Measurements from ENCODE around the gene JAKMIP1.

JAKMIP1 gene

GRCh38 chr4:6018331-6018730, 182.0 kb downstream of the JAKMIP1 start, which contains the start of gene C4orf50:
Gene C4orf50 (minus strand): TSS chr4:6018431.
- no peak for DNase-seq (ENCODE audit: low read depth)
- no peak within 1 kb of the TSS for H3K4me3 ChIP-seq (ENCODE audit: low read depth, low read length)
- no peak for TF ChIP-seq CTCF (conservative IDR thresholded peaks at IDR 0.05; ENCODE audit: low read depth, low read length)

GRCh38 chr4:6017800-6018199, 182.5 kb downstream of the JAKMIP1 start:
- DNase-seq (ENCODE audit: low read depth): no peak
- no peak for TF ChIP-seq CTCF (conservative IDR thresholded peaks at IDR 0.05; ENCODE audit: low read depth, low read length)
- no peak overlapping the region for H3K4me3 ChIP-seq (ENCODE audit: low read depth, low read length)

- DNase-seq (ENCODE audit: low read depth): no peak
- no peak for TF ChIP-seq CTCF (conservative IDR thresholded peaks at IDR 0.05; ENCODE audit: low read depth, low read length)
- H3K4me3 ChIP-seq (ENCODE audit: low read depth, low read length): no peak overlapping the region
These were observed 183.3 kb downstream of the JAKMIP1 start for GRCh38 chr4:6017030-6017429.

GRCh38 chr4:6013564-6013963, 186.8 kb downstream of the JAKMIP1 start:
- no peak overlapping the region for H3K4me3 ChIP-seq (ENCODE audit: low read depth, low read length)
- TF ChIP-seq CTCF (conservative IDR thresholded peaks at IDR 0.05; ENCODE audit: low read depth, low read length): no peak

GRCh38 chr4:6012200-6012599, 188.1 kb downstream of the JAKMIP1 start:
- no peak for TF ChIP-seq CTCF (conservative IDR thresholded peaks at IDR 0.05; ENCODE audit: low read depth, low read length)
- no peak for DNase-seq (ENCODE audit: low read depth)

More at GRCh38 chr4:6013564-6013963, 186.8 kb downstream of the JAKMIP1 start:
- no peak for DNase-seq (ENCODE audit: low read depth)

GRCh38 chr4:6011686-6012085, 188.7 kb downstream of the JAKMIP1 start:
- peak; percentile 4 for DNase-seq (ENCODE audit: low read depth)
- H3K4me3 ChIP-seq (ENCODE audit: low read depth, low read length): no peak overlapping the region
- no peak for TF ChIP-seq CTCF (conservative IDR thresholded peaks at IDR 0.05; ENCODE audit: low read depth, low read length)

More at GRCh38 chr4:6012200-6012599, 188.1 kb downstream of the JAKMIP1 start:
- H3K4me3 ChIP-seq (ENCODE audit: low read depth, low read length): no peak overlapping the region

GRCh38 chr4:6011271-6011671, 189.1 kb downstream of the JAKMIP1 start:
- H3K4me3 ChIP-seq (ENCODE audit: low read depth, low read length): no peak overlapping the region
- DNase-seq (ENCODE audit: low read depth): no peak
- TF ChIP-seq CTCF (conservative IDR thresholded peaks at IDR 0.05; ENCODE audit: low read depth, low read length): no peak

All from choroid plexus epithelial cell (primary cell).